NCI-H226 (cell line): Measurements from ENCODE around the gene ZNF765.
A peak's percentile ranks its signal among the peaks of the same experiment; 100 is the strongest.
"Not testable (repeated sequence)": the region's sequence is repeated elsewhere in the genome, so short reads cannot be mapped to it uniquely, and the experiment has no call there.

Experiments used
- DNase-seq: peaks from one replicate; pipeline ENCODE4 v3.0.0-alpha.2; 2015

Gene ZNF765

DNA sequence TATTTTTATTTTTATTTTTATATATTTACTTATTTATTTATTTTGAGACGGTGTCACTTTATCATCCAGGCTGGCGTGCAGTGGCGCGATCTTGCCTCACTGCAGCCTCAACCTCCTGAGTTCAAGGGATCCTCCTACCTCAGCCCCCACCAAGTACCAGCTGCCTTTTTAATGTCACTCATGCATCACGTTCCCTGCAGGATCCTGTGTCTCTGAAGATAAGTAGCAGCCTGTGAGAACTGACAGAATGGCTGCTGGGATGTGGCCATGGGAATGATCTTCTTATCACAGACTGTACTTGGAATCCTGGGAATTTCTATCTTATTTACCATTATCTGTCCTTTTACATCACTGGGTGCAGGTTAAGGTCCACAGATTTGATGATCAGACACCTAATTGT lies 27.6 kb downstream of the ZNF765 start:
- no peak for DNase-seq

- DNase-seq: not testable (repeated sequence)
Measured at GRCh38 chr19:53423074-53423473, 28.1 kb downstream of the ZNF765 start.

DNA sequence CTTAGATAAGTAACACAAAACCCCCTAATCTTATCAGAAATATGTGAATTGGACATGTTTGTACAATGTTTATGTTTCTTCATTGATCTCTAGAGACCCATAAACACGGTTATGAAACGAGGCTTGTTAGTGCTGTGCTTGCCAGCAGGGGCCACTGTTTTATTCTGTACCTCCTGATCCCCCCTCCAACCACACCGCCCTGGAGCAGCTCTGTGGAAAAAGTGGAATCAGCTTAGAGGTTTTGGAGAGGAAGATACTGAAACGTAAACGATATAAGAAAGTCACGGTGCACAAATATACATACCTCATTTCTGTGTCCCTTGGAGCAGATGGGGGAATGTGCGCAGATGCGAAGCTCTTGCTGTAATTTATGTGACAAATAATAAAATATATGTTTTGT lies 28.7 kb downstream of the ZNF765 start:
- not testable (repeated sequence) for DNase-seq

- DNase-seq: peak; percentile 12
Measured at GRCh38 chr19:53424968-53425597, 30.1 kb downstream of the ZNF765 start.

GRCh38 chr19:53431399-53432087 lies 36.6 kb downstream of the ZNF765 start, which contains the start of gene ZNF761:
ZNF761 (plus strand) TSS chr19:53431984; CDS start chr19:53447269, 15,285 bp downstream.
- peak; percentile 91 for DNase-seq

GRCh38 chr19:53432088-53432661 lies 37.2 kb downstream of the ZNF765 start:
- DNase-seq: no peak

DNA sequence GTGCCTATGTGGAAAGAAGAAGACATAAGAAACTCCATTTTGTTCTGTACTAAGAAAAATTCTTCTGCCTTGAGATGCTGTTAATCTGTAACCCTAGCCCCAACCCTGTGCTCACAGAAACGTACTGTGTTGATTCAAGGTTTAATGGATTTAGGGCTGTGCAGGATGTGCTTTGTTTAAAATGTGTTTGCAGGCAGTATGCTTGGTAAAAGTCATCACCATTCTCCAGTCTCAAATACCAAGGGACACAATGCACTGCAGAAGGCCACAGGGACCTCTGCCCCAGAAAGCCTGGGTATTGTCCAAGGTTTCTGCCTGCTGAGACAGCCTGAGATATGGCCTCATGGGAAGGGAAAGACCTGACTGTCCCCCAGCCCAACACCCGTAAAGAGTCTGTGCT lies 48.9 kb downstream of the ZNF765 start:
- not testable (repeated sequence) for DNase-seq

- not testable (repeated sequence) for DNase-seq
Measured at GRCh38 chr19:53447196-53447595, 52.2 kb downstream of the ZNF765 start.

DNA sequence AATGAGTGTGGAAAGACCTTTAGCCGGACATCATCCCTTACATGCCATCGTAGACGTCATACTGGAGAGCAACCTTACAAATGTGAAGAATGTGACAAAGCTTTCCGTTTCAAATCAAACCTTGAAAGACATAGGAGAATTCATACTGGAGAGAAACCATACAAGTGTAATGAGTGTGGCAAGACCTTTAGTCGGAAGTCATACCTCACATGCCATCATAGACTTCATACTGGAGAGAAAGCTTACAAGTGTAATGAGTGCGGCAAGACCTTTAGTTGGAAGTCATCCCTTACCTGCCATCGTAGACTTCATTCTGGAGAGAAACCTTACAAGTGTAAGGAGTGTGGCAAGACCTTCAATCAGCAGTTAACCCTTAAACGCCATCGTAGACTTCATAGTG lies 60.9 kb downstream of the ZNF765 start:
- no peak for DNase-seq

- DNase-seq: not testable (repeated sequence)
Measured at GRCh38 chr19:53460131-53460721, 65.3 kb downstream of the ZNF765 start.

- DNase-seq: no peak
Measured at GRCh38 chr19:53461866-53462265, 66.9 kb downstream of the ZNF765 start.

GRCh38 chr19:53462861-53463260 lies 67.9 kb downstream of the ZNF765 start:
- no peak for DNase-seq

GRCh38 chr19:53463263-53463662 lies 68.3 kb downstream of the ZNF765 start:
- no peak for DNase-seq

DNA sequence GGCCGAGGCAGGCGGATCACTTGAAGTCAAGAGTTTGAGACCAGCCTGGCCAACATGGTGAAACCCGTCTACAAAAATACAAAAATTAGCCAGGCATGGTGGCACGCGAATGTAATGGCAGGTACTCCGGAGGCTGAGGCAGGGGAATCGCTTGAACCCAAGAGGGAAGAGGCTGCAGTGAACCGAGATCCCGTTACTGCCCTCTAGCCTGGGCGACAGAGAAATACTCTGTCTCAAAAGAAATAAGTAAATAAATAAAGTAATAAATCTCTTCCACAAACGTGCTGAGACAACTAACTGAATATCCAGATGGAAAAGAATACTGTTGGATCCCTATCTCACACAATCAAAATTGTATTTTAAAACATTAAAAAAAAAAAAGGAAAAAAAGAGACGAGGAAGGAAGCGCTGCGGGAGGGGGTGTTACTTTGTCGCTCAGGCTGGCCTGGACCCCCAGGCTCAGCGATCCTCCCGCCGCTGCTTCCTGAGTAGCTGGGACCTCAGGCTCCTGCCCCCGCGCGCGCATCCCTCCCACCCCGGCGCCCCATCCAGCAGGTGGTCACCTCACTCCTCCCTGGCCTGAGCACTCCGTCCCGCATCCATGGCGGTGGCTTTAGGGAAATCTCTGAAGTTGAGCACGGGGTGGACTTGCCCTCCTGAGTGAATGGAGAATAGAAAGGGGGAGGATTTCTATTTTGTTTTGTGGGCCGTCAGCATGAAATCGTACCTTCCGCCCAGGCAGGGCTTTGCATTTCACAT lies 72.0 kb downstream of the ZNF765 start:
- DNase-seq: no peak

GRCh38 chr19:53467485-53468262 lies 72.7 kb downstream of the ZNF765 start, which contains the start of gene ZNF813:
ZNF813 (plus strand) TSS chr19:53467733; CDS start chr19:53483823, 16,090 bp downstream.
- peak; percentile 28 for DNase-seq

DNA sequence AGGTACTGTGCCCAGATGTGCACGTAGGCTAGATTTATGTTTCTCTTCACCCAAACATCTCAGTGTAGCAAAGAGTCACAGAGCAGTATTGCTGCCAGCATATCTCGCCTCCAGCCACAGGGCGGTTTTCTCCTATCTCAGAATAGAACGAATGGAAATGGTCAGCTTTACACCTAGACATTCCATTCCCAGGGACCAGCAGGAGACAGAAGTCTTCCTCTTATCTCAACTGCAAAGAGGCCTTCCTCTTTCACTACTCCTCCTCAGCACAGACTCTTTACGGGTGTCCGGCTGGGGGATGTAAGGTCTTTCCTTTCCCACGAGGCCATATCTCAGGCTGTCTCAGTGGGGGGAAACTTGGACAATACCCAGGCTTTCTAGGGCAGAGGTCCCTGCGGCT lies 73.7 kb downstream of the ZNF765 start:
- DNase-seq: not testable (repeated sequence)

DNA sequence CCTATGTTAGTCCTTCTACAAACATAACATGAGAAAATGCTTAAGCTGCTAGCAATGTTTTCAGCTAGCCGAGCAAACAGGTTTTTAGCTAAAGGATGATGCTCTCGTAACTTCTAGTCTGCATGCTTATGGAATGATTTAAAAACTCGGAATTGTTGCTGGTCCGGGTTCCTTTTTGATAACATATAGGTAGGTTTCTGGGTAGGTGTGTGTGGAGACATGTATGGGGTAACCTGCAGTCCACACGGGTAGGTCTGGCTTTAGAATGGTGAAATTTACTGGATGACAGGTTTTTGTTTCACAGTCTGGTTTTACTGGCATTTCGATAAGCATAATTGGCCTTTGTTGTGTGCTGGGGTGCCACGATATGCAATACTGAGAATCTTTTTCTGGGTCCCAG lies 77.0 kb downstream of the ZNF765 start:
- DNase-seq: no peak

GRCh38 chr19:53474832-53475231 lies 79.9 kb downstream of the ZNF765 start:
- not testable (repeated sequence) for DNase-seq

DNA sequence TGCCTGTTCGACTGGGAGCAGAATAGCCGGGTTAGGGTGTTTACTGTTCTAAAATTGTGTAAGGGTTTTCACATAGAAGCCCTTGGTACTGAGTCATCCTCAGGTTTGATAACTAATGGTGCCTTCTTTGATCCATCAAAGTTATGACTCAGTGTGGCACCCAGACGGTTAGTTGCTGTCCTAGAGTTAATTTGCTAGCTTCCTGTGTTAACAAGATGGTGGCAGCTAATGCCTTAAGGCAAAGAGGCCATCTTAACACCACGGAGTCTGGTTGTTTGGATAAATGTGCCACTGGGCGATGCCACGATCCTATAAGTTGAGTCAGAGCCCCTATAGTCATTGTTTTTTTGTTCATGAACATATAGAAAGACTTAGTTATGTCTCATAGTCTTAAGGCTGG lies 80.5 kb downstream of the ZNF765 start:
- DNase-seq: not testable (repeated sequence)
